Medulla oblongata (tissue), 1 donor: ENCODE results near the gene ANKS1B.
"Not testable (repeated sequence)": the region's sequence is repeated elsewhere in the genome, so short reads cannot be mapped to it uniquely, and the experiment has no call there.

Experiments
- DNase-seq: peaks from one replicate; pipeline ENCODE4 v3.0.0-alpha.2; 2015; ENCODE audit errors: extremely low spot score

The ANKS1B gene

DNA sequence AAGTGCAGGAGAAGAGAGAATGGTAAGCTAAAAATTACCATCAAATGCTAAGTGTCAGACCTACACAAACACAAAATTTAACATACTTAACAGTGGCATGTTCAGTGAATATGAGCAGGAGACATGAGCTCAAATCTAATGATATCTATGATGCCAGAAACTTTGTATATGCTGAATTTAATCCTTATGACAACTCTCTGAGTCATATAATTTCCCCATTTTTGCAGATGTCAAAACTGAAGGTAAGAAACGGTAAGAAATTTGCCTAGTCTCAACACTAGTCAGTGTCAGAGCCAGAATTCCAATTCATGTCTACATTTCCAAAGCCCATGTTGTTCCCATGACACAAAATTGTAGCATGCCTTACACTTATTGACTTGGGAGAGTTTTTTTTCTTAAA is 963.9 kb downstream of the ANKS1B start:
- no peak for DNase-seq

DNA sequence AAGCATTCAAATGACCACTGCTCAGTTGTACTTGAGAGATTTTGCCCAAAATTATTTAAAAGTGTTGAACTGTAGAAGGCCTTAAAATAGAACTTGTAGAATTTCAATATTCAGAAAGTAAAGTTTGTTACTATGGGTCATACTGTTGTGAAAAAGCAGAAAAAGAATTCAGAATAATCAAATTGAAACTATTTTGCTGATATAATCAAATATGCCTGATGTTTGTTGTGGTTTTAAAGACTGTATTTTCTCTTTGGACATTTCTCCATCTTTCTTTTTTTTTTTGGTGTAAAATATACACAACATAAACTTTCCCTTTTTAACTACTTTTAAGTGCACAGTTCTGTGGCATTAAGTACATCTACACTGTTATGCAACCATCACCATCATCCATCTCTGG is 964.9 kb downstream of the ANKS1B start:
- DNase-seq: no peak

DNA sequence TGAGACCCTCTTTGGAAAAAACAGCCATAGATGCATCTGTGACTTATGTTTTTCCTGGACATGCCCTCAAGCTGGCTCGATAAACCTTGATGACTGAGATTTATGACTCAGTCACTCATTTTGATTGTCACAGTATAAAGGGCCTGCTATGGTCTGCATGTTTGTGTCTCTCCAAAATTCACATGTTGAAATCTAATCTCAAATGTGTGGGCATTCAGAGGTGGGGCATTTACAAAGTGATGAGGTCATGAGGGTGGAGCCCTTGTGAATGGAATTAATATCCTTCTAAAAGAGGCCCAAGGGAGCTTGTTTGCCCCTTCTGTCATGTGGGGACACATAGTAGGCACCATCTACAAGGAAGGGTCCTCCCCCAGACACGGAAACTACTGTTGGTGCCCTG is 966.8 kb downstream of the ANKS1B start:
- DNase-seq: no peak

DNA sequence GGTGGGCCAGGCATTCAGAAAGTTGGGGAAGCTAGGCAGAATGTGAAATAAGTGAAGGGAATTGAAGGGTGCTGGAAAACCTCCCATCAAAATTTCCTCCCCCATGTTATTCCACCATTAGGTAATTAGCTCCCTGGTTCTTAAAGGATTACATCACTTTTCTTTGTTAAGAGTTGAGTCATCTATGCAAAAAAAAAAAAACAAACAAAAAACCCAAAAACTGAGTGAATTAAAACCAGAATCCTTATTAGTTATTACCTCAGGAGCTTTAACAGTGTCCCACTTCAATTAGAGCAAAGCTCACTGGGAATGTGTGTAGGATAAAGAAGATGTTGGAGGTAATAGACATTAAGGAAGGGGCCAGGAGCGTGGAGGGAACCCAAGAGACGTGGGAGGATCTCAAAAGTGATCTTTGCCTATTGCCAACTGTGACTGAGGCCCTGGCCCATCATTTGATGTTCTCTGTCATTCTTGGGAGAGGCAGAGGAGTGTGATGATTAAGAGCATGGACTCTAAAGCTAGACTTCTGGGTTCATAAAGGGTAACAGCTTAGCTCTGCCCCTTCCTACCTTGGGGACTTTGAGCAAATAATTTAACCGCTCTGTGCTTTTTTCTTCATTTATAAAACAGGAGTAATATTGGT is 975.0 kb downstream of the ANKS1B start:
- DNase-seq: no peak

DNA sequence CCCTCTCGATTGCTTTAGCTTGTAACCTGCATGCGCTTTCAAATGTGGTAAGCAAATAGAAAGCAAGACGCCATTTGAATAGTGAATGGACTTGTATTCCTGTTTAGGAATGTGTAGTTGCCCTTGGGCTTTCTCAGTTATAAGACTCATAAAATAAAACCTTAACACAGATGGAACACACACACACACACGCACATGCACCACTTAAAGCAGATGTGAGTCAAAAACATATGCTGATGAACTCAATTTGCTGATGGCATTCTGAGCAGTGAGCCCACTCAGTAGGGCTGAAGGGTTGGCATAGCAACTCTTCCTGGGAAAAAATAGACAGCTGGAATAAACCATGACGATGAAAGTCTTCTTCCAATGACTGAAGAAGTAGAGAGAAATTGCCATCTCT is 979.1 kb downstream of the ANKS1B start:
- no peak for DNase-seq

DNA sequence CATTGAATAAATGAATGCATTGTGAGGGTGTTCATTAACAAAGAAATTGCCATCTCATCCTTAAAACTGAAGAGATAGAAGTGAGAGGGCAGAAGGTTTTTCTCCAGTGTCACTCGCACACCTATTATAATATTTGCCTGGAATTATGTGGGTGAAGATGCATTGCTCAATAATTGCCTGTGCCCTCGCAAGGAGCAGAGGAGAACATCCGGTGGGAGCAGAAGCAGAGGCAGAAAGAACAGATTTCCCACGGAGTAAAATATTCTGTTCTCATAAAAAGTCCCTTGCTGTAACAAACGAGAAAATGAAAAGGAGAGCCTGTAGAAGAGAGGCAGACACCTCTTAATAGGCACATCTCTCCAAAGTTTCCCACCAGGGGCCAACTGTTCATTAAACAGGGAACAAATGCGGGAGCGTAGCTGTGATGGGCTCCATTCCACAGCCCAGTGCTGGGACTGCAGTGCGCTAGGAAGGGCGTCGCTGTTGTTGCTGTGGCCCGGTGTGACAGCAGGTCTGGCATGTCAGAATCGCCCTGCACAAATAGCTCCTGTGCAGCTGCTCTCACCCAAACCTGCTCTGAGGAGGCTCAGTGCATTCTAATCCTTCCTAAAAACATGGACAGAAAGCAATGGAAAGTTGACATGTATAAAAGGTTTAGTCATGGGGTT is 979.8 kb downstream of the ANKS1B start:
- no peak for DNase-seq

DNA sequence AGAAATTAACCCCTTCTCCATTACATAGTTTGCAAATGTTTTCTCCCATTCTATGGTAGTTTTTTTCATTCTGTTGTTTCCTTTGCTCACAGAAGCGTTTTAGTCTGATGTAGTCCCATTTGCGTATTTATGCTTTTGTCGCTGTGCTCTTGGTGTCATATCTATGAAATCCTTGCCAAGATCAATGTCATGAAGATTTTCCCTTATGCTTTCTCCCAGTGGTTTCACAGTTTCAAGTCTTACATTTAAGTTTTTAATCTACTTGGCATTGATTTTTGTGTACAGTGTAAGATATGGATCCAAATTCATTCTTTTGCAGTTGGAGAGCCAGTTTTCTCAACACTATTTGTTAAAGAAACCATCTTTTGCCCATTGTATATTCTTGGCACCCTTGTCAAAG is 982.0 kb downstream of the ANKS1B start:
- DNase-seq: no peak

DNA sequence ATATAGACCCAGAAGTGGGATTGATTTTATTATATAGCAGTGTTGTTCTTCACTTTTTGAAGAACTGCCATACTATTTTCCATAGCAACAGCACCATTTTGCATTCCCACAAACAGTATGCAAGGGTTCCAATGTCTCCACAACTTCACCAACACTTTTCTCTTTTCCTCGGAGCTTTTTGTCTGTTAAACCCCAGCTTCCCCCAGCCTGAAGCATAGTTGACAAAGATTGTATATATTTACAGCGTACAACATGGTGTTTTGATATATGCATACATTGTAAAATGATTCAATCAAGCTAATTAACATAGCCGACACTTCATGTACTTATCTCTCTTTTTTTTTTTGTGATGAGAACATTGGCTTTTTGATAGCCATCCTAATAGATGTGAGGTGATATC is 982.6 kb downstream of the ANKS1B start:
- DNase-seq: no peak

DNA sequence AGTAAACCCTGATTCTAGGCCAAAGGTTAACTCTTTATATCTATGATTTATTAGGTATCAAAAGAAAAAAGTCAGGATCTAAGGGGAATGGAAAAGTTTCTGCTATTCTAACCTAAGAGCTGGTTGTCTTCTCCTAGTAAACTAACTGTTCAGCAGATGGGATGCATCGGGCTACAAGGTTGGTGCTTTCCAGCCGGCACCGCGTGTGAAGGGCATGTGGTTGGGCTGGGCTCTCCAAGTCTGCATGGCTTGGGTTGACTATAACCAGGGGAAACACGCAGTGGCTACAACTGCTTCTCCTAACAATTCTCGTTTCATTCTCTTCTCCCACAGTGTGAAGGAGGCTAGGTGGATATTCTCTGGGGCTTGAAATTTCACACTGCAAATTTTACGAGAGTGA is 985.2 kb downstream of the ANKS1B start:
- no peak for DNase-seq

DNA sequence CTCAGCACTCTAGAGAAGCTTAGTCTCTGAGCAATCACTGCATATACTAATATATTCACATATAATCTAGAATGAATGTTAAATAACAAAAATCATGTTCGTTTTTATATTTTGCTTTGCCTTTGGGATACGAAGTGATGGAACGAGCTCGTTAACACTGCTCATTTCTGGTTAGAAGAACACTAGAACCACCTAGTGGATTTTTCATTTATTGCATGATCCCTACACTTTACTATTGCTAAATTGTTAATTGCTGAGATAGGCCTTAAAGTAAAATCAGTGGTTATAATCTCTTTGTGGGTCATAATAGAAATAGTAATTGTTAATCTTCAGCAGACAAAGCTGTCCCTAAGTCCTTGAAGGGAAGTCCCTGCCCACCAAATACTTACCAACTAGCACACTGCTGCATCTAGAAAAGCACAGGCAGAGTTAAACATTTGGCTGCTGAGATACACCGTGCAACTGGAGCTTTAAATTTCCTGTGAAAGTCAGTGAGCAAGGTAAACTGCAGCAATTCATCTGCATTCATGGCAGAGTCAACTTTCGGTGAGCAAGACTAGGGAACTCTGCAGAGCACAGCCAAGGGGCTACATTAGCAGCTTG is 985.9 kb downstream of the ANKS1B start:
- DNase-seq: peak; percentile 74

DNA sequence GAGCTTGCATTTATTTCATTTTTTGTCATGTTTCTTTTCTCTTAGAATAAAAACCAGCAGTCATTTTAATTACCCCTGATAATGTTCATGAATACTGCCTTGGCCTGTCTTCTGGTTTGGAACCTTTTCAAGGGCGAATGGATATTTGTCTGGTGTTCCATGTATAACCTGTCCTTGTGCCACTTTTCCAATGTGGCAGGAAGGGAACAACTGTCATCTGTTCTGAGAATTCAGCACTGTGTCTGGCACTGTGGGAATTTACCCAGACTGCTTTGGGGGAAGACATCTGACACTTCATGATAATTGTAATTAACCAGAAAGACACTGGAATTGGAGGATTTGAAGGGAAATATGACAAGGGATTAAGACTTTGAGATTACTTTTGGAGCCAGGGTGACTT is 986.8 kb downstream of the ANKS1B start:
- peak; percentile 4 for DNase-seq

DNA sequence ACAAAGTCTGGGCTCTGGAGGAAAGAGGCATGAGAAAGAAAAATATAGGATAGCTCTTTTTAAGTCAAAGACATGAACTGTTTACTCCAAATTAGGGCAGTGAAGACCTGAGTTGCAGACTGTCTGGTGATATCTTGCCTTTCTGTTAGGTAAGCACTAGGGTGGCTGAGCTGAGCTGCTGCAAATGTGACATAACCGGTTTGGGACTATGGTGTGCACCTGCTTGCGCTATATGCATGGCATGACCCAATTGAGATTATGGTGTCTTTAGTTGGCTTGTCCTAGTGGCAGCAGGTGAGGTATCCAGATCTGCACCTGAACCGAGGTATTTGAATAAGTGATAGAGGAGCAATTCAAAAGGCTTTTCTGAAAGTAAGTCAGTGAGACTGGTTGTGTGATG is 994.1 kb downstream of the ANKS1B start:
- DNase-seq: no peak

DNA sequence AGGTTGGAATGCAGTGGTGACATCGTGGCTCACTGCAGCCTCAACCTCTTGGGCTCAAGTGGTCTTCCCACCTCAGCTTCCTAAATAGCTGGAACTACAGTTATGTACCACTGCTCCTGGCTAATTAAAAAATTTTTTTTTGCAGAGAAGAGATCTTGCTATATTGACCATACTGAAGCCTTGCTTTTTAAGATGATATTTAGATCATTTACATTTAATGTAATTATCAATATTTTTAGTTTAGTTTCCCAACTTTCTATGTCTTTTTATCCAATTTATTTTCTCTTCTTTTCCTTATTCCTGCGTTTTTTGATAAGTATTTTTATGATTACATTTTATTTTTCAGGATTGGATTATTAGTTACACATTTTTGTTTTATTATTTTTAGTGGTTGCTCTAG is 999.6 kb downstream of the ANKS1B start:
- DNase-seq: no peak

DNA sequence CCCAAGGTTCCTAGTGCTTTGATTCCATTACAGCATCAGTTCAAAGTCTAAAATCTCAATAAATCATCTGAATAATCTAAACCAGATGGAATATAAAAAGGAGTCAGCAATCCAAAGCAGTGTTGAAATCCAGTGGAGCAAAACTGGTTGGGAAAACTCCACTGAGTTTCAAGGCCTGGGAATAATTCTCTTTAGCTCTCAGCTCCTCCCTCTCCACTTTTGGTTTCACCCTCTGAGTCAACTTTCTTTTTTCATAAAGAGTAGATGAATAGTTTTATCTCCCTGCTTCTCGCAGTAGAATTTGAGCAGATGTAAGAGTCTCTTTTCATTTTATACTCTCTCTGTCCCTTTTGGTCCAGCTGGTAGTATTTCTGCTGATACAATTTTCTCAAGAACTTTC is 1001.1 kb downstream of the ANKS1B start:
- no peak for DNase-seq

DNA sequence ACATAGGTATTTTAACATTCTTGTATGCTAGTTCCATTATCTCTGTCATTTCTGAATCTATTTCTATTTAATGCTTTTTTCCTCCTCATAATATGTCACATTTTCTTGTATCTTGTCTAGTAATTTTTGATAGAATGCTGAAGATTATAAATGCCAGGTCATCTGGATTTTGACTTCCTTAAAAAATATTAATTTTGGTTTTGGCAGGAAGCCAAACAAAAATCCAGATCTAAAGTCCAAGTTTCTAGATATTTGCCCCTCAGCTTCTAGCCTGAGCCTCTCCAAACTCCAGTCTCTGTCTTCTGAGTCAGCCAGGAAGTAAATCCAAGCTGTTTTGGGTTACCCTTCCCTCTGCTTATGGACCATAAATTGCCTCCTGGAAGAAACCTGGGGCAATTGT is 1004.2 kb downstream of the ANKS1B start:
- no peak for DNase-seq

DNA sequence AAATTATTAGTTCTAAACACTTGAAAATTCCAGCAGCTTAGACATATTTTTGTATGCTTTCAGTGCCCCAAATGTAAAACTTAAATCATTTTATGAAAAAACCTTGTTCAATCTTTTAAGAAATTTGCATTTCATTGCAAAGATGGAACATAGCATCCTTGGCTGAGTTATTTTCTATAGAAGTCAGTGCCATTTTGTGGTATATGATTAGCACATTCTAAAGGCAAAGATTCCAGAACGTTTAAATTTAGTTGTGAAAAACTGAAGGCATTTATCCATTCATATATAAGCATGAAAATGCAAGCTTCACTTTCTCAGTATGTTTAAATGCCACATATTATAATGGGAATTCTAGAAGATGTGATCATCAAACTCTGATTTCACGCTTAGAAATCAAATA is 1007.5 kb downstream of the ANKS1B start:
- DNase-seq: no peak

DNA sequence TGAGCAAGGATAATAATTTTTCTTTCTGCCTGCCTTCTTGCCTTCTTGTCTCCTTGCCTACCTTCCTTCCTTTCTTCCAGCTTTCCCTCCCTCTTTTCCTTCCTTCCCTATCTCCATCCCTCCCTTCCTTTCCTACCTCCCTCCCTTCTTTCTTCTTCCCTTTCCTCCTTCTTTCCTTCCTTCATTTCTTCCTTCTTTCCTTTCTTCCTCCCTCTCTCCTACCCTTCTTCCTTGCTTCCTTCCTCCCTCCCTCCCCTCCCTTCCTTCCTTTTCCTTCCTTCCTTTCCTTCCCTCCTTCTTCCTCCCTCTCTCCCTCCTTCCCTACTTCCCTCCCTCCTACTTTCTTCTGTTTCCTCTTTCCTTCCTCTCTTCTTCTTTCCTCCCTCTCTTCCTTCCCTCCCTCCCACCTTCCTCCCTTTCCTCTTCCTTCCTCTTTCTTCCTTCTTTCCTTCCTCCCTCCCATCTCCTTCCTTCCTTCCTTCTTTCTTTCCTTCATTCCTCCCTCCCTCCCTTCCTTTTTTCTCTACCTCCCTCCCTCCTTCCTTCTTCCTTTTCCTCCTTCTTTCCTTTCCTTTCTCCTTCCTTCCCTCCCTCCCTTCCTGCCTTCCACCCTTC is 1009.9 kb downstream of the ANKS1B start:
- DNase-seq: no peak

DNA sequence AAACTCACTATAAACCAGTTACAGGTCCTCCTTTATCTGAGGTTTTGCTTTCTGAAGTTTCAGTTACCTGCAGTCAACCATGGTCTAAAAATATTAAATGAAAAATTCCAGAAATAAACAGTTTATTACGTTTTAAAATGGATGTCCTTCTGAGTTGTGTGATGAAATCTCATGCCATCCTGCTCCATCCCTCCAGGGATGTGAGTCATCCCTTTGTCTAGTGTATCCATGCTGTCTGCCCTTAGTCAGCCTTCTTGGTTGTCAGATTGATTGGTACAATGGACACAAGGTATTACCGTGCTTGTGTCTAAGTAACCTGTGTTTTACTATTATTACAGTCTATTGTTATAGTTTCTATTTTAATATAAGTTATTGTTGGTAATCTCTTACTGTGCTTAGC is 1011.3 kb downstream of the ANKS1B start:
- no peak for DNase-seq

DNA sequence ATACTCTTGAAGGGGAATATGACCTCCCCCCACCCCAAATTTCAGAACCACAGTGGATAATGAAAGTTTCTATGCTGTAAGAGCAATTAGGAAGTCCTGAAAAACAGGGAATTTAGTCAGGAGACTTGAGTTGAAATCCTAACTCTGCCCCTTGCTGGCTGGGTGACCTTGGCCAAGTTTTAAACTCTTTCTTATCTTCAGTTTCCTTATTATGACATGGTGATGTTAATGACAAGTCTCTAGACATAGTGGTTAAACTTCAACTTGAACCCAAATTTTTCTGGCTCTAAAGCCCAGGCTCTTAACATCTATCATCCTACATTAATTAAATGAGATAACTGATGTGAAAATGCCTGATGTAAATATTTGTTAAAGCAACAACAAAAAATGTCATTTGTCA is 1013.8 kb downstream of the ANKS1B start:
- no peak for DNase-seq

DNA sequence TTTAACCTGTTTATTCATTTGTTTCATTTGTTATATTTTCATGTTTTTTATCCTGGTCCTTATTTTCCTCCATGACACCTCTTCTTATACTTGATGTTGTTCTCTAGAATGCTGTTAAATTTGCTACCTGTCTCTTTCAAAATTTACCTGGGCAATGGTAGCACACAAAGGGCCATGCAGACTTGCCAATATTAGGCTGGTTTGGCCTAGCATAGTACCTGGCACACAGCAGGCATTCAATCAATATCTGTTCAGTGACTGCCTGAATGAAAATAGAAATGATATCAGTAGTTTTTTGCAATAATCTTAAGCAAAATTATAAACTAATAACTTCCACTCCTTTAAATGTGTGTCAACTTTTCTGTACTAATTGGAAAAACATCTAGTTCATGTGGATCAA is 1014.5 kb downstream of the ANKS1B start:
- no peak for DNase-seq

DNA sequence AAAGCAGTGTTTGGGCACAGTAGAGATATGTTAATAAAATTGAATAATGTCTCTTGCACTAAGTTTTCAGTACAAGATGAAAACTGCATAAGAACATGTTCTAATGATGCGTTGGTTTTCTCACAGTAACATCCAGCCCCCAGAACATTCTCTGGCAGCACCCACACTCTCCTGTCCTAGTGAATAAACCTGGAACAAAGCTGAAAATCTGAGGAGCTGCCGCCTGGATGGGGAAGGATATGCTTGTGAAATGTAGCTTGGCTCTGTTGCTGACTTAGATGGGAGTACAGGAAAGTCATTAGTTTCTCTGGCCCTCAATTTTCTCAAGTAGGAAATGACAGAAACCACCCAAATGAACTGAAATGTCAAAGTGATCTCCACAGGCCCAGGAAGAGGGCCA is 1015.8 kb downstream of the ANKS1B start:
- no peak for DNase-seq

DNA sequence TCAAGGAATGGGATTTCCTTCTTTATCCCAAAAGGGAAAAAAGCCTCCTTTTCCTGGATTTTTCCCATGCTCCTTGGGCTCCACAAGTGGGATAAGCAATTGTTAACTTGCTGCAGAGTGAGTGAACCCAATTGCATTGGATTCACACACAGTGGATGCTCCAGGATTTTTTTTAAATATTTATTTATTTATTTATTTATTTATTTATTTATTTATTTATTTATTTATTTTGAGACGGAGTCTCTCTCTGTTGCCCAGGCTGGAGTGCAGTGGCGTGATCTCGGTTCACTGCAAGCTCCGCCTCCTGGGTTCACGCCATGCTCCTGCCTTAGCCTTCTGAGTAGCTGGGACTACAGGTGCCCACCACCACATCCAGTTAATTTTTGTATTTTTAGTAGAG is 1027.6 kb downstream of the ANKS1B start:
- DNase-seq: not testable (repeated sequence)

DNA sequence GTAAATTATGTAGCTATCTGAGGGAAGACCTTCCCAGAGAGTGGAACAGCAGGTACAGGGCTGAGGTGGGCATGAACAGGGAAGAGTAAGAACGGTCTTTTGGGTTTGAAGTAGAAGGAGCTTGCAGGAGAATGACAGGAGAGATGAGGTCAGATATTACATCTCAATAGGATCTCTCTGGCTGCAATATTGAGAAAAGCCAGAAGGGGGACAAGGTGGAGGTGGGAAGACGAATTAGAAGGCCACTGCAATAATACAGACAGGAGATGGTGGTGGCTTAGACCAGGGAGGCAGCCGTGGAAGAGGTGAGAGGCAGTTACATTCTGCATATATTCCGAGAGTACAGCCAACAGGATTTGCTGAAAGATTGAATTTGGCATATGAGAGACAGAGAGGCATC is 1029.5 kb downstream of the ANKS1B start:
- DNase-seq: no peak
